GDM1 (cell line): ENCODE measurements around the gene TSKU.

ENCODE experiments used
- DNase-seq: peaks from one replicate; lab custom pipeline; 2025; lab: John Stamatoyannopoulos, UW

TSKU gene

DNA sequence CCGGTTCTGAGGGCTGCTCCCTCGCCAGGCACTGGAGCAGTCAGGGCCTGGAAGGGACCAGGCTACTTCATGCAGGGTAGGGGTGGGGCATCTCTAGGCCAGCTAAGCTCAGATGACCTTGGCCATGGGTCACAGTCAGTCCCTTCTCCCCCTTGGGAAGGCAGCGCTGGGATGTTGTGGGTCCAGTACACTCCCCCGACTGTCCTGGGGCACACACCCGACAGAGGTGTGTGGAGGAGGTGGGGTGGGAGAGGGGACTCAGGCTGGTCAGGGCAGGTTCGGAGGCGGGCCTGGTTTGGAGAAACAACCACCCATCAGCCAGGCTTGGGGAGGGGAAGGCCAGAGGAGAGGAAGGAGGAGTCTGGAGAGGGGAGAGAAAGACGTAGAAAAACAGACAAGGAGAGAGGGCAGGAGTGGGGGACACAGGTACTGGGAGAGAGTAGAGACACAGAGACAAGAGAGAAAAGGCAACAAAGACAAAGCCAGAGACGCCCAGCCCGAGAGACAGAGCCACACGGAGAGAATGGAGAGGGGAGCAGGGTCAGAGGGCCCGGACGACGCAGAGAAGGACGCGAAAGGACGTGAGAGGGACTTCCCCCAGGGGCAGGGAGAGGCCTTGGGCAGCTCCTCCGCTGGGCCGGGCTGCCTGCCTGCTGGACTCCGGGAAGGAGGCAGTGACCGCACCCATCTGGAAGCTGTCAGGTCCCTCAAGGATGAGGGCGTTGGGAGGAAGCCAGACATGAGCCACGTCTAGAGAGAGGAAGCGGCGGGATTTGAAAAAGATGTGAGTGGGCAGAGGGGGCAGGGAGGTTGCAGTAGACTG lies 30.6 kb upstream of the TSKU start:
- DNase-seq: no peak

DNA sequence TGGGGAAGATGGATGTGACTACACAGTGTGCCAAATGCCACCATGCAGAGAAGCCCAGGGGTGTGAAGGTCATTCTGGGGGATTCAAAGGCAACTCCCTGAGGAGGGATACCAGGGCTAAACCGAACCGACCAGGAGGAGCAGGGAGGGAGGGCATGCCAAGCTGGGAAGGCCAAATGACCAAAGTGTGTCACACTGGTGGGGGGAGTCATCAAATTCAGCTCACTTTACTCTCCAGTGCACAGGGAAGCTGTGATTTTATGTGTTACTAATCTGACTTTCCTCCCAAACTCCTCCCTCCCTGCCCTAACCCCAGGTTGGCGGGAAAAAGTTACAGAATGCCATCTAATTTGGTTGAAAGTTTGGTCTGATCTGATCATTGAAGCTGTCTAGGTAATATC lies 29.7 kb upstream of the TSKU start:
- DNase-seq: no peak

DNA sequence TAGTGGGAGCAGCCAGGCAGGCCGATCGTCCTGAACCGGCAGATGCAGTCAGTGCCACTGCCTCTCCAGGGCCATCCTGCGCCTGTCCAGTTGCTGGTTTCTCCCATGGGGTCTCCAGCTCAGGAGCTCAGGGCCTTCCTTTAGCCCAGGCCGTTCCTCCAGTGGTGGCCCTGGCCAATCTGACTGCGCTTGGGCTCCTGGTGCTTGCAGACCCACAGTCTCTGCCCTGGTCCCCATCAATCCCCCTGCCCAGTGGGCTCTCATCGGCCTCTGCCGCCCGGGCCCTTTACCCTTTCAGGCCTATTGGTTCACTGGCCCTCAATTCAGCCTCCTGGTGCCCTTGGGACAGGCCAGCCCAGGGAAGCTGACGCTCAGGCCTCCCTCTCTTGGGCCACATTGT lies 29.2 kb upstream of the TSKU start:
- DNase-seq: no peak

DNA sequence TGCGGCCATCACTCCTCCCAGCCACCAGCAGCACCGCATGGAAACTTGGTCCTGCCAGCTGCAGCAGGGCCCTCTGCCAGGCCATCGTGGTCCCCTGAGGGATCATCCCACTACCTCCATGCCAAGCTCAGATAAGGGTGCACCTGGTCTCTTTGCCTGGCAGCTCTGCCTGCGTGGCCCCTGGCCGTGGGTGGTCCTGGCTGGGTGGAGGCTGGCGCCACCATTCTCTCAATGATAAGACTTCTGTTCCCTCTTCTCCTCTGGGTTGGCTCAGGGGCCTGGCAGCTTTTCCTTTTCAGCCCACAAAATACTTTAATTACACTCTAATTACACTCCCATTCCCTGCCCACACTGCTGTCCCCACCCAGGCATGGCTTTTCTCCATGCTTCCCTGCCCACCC lies 26.8 kb upstream of the TSKU start:
- no peak for DNase-seq

DNA sequence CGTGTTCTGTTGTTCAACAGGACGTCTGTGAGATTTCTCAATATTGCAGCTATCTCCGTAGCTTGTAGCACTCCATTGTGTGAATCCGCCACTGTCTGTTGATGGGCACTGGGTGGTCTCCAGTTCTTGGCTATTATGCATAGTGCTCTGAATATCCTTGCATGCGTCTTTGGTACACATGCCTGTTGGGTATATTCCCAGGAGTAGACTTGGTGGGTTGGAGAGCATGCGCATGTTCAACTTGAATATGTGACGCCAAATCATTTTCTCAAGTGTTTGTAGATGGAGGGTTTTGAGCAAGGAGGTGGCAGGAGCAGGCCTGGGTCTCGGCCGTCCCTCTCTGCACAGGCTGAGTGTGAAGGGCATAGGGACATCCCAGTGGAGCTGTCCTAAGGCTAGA lies 24.8 kb upstream of the TSKU start:
- DNase-seq: no peak

DNA sequence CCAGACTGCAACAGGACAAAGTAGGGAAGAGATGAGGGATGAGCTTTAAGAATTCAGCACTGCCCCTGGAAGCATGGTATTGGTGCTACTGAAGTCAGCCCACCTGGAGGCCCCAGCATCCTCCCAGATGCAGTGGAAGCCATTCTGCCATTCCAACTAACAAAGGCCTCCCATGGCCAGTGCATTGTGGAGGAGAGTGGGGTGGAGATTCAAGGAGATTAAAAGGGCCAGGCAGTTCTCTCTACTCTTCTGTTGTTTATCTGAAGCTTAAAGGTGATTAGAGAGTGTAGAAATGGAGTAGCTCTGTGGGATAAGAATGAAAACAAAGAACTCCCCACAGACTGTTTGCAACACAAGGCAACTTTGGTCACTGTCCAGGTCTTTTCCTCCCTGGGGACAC lies 24.1 kb upstream of the TSKU start:
- no peak for DNase-seq

DNA sequence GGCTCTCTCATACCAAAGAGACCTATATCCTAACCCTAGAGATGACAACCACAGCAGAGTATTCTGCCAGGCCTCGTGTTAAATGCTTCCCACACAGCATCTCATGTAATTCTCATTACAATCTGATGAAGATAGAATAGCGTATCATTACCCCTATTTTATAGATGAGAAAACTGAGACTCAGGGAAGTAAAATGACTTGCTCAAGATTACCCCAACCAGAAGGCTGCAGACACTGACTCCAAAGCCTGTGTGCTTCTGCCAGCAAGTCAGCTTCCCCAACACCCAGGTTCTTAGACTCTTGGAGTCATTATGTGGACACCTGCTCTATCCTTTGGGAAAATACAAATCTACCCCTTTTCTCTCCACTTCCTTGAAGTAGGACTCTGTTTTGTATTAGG lies 23.6 kb upstream of the TSKU start:
- DNase-seq: no peak

DNA sequence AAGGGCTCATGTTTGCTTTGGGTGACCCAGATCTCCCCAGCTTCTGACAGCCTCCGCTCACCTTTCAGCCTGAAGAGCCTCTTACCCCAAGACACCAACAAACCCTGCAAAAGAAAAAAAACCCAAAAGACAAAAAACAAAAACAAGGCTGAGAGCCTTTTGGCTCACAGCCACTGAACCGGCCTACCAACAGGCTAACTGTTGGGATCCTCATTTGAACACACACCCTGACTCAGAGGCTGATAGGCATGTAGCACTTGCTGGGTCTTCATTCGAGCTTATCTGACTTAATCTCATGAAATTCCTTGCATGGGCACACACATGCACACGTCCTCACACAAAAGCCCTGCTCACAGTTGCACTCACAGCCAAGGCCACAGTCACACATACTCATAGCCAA lies 22.9 kb upstream of the TSKU start:
- DNase-seq: no peak

DNA sequence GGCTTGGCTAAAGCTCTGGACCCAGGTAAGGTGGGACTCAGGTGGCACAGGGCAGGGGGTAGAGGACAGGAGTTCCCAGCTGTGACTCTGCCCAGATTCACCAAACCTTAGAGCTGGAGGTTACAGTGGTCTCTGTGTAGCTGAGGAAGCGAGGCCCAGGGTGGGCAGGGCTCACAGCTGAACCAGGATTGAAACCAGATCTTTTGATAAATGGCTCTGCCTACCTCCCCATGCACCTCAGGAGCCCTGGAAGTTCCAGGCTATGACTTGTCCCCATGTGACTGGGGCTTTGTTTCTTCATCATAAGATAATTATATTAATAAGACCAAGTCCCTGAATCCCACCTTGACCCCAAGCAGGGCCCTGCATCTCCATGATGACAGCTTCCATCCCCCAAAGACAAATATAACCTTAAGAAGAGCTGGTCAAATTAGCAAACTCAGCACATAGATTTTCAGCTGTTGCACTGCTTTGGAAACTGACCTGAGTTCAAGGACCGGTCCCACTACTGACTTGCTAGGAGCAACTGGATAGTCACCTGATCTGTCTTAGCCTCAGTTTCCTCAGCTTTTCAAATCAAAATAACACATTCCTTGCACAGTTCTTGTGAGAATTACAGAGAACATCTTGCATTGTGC lies 21.3 kb upstream of the TSKU start:
- no peak for DNase-seq

DNA sequence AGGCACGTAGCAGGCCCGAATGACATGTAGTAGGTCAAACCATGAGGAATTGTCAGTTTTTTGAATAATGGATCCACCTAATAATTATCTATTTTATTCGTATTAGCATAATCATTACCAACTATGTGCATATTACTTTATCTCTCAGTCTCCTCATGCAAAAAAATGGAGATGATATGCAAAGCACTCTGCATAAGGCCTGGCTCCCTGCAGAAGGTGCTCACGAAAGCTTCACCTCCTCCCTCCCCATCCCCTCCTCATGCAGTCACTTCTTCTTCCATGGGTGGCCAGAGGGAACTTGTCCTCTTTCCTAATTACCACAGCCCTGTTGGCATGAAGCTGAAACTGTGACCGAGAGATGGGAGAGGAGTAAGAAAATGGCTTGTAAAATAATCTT lies 20.8 kb upstream of the TSKU start:
- no peak for DNase-seq

DNA sequence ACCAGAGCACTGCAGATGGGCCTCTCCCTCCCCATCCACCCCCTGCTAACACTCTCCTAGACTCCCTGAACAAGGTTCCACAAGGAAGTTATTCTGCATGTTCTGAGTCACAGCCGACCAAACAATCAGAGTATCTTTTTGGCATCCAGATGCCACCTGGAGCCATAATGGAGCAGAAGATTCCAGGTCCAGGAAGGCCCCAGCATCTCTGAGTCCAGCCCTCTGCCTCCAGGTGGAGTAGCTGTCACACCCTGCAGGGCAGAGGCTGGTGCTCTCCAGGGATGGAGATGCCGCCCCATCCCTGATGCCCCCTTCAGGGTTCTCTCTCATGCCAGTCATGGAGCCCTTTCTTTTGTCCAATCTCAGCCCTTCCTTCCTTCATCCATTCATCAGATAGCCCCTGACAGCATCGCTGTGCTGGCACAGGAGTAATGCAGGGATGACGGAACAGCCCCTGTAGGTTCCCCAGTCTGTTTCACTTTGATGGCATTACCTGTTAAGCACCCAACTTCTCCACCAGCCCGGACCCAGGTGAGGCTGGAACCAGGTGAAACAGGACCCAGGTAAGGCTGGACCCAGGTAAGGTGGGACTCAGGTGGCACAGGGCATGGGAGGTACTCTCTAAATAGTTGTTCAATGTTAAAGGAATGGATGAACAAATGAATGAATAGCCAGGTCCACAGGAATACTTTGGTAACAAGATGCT lies 20.1 kb upstream of the TSKU start:
- no peak for DNase-seq

DNA sequence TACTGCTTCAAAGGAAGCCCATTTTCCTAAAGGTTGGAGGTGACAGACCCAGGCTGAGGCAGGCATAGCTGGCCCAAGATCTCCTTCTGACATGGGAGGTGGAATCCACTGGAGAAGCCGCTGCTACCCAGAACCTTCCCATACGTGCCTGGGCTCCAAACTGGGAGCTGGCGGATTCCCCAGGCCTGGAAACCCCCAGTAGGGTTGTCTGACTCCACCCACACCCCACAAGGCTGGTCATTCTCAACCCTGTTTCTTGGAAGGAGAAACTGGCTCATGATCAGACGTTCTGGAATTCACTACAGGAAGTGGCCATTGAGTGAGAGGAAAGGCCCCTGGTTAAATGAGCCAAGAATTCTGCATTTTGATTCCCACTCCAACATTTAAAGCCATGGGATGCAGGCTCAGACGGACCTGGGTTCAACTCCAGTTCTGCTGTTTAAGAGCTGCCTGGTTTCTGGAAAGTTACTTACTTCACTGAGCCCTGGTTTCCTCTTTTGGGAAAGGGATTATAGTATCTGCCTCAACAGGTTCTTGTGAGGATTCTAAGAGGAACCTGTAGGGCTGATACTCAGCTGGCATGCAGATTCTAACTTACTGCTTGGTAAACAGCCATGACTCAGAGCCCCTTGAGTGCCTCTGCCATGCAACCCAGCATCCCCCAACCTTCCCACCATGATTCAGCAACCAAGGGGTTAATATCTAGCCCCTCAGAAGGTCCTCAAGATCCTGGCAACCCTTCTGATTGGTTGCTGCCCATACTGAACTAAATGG lies 19.4 kb upstream of the TSKU start:
- no peak for DNase-seq

DNA sequence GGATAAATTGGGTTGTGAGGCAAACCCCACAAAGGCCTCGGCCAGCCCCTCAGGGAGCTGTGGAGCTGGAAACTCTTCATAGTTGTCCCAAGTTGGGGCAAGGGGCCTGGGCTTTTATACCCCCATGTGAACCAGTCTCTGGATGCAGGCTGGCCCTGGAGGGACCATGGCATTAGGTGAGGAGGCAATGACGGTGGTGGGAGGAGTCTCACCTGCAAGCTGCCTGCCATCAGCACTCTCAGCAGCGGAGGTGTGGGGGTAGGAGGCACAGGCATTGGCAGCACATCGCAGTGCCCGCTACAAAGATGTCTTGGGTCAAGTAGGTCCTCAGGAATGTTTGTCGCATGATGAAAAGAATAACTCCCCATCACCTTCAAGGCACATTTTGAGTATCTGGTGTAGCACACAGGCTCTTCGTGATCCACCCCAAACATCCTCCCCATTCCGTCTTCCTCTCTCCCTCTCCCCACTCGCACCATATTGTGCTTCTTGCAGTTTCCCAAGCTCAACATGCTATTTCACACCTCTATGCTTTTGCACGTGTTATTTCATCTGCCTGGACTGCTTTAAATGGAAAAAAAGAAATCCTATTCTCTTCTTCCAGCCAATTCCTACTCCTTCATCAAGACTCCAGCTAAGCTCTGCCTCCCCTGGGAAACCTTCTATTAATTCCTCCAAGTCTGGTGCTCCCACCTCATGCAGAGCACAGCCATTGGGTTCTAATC lies 18.1 kb upstream of the TSKU start:
- DNase-seq: no peak

DNA sequence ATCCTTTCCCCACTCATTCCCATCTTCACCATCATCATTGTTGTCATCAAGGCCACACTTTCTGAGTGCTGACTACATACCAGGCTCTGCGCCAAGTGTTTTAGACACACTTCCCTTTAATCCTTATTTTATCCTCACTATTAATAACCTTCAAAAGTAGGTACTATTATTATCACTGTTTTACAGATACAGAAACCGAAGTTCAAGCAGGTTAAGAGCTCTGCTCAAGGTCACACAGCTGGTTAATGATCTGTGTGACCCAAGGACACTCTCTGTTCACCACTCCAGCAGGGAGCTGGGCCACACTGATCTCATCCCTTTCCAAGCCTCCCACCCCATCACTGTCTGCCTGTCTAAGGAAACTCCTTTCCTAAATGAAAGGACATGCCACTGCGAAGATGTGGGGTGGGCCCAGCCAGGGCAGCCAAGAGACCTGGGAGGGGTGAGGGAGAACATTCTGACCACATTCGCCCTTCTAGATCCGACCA lies 17.2 kb upstream of the TSKU start:
- no peak for DNase-seq

DNA sequence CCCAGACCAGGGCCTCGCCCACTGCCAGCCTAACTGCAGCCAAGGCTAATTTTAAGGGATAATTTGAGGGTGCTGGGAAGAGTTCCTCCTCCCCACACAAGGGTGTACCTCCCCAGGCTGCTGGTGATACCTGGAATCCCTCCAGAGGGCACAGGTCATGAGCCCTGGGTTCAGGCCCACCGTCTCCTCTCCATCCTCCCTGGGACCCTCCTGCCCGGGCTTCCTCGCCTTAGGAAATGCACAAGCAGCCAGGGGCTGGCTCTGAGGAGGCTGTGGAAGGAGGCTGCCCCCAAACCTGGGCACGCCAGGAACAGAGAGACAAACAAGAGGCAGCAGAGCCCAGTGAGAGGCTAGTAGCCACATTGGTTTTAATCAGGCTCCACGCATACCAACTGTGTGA lies 16.6 kb upstream of the TSKU start:
- DNase-seq: no peak

DNA sequence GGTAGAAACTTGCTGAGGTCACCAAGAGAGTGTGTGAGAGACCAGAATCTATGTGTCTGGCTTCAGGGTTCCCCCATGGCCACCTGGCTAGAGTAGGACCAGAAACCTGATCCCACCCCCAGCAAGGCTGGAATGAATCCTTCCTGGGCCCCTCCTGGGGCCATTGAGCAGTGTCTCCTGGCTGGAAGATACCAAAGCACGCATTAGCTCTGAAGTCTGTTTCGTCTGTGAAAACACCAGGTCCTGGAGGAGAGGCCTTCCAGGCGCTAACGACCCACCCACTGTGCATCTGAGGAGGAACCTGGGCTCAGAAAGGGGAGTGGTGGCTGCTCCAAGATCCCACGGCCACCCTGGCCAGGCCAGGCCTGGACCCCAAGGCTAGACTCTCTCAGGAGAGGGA lies 15.5 kb upstream of the TSKU start:
- no peak for DNase-seq

DNA sequence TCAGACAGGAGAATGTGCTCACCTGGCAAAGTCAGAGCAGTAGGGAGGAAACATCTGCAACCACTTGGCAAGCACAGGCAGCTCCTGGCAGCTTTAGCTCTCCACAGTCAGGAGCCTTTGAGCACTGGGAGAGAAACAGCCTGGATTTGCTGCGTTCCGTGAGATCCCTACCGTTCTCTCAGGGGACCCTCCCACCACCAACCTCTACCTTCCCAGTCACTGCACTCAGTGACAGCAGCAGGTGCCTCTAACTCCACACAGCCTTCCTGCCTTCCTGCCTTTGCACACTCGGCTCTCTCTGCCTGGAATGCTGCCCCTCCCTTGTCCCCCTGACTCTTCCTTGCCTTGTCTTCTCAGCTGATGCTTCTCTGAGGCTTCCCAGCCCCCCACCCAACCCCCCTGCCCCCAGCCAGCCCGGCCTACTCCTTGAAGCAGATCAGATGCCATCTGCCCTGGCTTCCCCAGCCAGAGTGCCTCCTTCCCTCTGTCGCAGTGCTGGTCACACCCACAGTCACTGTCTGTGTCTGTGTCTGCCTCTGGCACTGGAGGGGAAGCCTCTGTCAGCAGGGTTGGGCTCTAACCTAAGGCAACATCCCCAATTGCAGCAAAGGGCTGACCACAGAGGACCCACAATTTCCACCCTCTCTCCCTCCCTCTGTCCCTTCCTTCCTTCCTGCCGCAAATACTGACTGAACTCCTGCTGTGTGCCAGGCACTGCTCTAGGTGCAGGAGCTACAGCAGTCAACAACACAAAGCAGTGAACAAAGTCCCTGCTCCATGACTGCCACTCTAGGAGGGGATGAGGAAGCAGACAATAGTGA lies 14.9 kb upstream of the TSKU start:
- peak; percentile 94 for DNase-seq

DNA sequence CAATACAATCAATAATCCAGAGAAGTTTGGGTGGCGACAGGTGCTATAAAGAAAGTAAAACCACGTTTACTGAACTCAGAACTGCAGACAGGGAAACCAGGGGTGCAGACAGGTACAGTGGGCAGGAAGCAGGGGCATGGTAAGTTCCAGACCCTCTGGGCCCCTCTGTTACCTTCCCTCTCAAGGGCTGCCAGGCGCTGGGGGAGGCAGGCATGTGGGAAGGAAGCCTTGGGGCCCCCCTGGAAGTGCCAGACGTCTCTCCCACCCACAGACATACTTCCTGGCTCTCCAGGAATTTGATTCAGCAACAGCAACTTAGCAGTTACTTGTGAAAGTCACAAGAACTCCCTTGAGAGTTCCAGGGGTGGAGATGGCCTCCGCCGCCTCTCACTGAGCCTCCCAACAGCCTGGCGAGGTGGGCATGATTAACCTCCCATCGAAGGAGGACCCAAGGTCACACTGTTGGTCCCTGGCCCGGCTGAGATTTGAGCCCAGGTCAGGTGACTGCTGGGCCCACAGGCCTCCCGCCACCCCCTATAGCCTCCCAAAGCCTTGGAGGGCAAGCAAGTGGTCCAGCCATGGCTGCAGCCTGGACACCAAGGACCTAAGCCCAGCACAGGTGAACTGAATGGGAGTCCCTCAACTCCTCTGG lies 14.1 kb upstream of the TSKU start:
- no peak for DNase-seq

DNA sequence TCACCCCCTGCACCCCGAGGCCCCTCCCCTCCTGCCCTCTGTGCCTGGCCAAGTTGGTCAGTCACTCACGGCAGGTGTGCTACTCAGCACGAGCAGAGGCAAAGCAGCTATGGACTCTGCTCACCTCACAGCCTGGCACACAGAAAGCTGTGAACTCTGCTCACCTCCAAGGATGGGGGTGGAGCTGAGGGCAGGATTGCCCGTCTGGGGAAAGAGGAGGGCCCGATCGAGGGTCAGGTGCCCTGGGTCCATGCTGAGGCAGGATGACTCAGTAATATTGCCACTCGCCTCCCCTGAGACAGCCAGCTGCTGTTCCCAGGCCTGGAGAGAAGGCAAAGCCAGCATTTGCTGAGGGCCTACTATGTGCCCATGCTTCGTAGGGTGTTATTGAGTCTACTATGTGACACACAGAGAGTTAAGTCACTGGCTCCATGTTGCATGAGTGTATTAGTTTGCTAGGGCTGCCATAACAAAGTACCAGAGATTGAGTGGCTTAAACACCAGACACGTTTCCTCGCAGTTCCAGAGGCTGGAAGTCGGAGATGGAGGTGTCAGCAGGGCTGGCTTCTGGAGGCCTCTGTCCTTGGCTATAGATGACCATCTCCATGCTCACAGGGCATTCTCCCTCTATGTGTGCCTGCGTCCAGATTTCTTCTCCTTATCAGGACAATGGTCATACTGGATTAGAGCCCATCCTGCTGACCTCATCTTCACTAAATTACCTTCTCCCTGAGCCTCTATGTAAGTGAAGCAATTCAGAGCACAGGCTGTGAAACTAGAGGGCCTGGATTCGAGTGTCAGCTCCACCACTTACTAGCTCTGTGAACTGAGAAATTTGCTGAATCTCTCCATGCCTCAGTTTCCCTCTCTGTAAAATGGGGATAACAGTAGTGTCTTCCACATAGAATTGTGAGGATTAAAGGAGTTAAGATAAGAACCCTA lies 13.2 kb upstream of the TSKU start:
- DNase-seq: no peak
